GM18505 (cell line): Measurements from ENCODE around the gene CLEC10A.
"Not testable (repeated sequence)": the region's sequence is repeated elsewhere in the genome, so short reads cannot be mapped to it uniquely, and the experiment has no call there.

Experiments
- ATAC-seq: cut with Tn5 transposase; IDR thresholded peaks from one replicate; pipeline ENCODE4 v1.9.1; 2021; ENCODE audit not compliant: unreplicated experiment
- POLR2A ChIP-seq: IDR thresholded peaks from 4 replicates; pipeline ENCODE4 v1.6.1; 2011; ENCODE audit warnings: borderline replicate concordance; ENCODE audit not compliant: insufficient read depth, insufficient read length; ENCODE audit errors: extremely low read depth

The CLEC10A gene

GRCh38 chr17:7113273-7114071, 33.4 kb upstream of the CLEC10A start:
- no peak for ATAC-seq
- TF ChIP-seq POLR2A: no peak

- no peak for TF ChIP-seq POLR2A
- no peak for ATAC-seq
These were observed 32.6 kb upstream of the CLEC10A start for GRCh38 chr17:7112510-7113108.

- no peak for ATAC-seq
- no peak for TF ChIP-seq POLR2A
These were observed 31.9 kb upstream of the CLEC10A start for GRCh38 chr17:7111784-7112509.

GRCh38 chr17:7110617-7111306, 30.7 kb upstream of the CLEC10A start:
- TF ChIP-seq POLR2A: no peak
- no peak for ATAC-seq

GRCh38 chr17:7109461-7110322, 29.6 kb upstream of the CLEC10A start:
- no peak for ATAC-seq
- TF ChIP-seq POLR2A: no peak

GRCh38 chr17:7108981-7109380, 28.9 kb upstream of the CLEC10A start:
- ATAC-seq: no peak

GRCh38 chr17:7108560-7108925, 28.5 kb upstream of the CLEC10A start:
- no peak for ATAC-seq
- TF ChIP-seq POLR2A: no peak

More at GRCh38 chr17:7108981-7109380, 28.9 kb upstream of the CLEC10A start:
- TF ChIP-seq POLR2A: no peak

GRCh38 chr17:7107795-7108559, 27.9 kb upstream of the CLEC10A start:
- TF ChIP-seq POLR2A: no peak
- ATAC-seq: no peak

GRCh38 chr17:7107012-7107754, 27.1 kb upstream of the CLEC10A start:
- no peak for TF ChIP-seq POLR2A
- no peak for ATAC-seq

GRCh38 chr17:7102421-7102820, 22.4 kb upstream of the CLEC10A start:
- no peak for TF ChIP-seq POLR2A
- ATAC-seq: no peak

GRCh38 chr17:7101531-7101930, 21.5 kb upstream of the CLEC10A start:
- no peak for ATAC-seq
- TF ChIP-seq POLR2A: no peak

GRCh38 chr17:7100641-7101379, 20.8 kb upstream of the CLEC10A start:
- not testable (repeated sequence) for ATAC-seq
